Panc1 (cell line): Measurements from ENCODE around the gene LSM4. TPM values are rescaled to one million over a fixed set of nuclear protein-coding genes. Genes with fewer than 3 reads are reported as not detected.

Experiments
- ATAC-seq: fragments of 200-7000 bp; cut with Tn5 transposase; 2 replicates; pipeline ENCODE4 v1.9.1; 2020; ENCODE audit warnings: mild to moderate bottlenecking, moderate library complexity
- BruUV-seq: library from RNA; stranded (reverse); fragments of 400-500 nt; replicated peaks from 2 replicates; lab custom pipeline; 2021; lab: Mats Ljungman, UMichigan
- CTCF ChIA-PET: fragments of 300-600 bp; sonication (Branson Sonifier 250); formaldehyde crosslinking; loops from one replicate; lab custom pipeline; 2022; ENCODE audit warnings: antibody characterized with exemption; lab: Charles Lee
- POLR2A ChIA-PET: fragments of 300-600 bp; sonication (Branson Sonifier 250); formaldehyde crosslinking; loops from one replicate; lab custom pipeline; 2022; ENCODE audit warnings: antibody characterized with exemption; lab: Charles Lee
- DNase-seq: peaks from one replicate; pipeline ENCODE4 v3.0.0-alpha.2; 2010; ENCODE audit warnings: low read depth, low spot score
- H3K27ac ChIP-seq: 2 replicates; pipeline ENCODE4 v1.5.1; 2011; ENCODE audit warnings: mild to moderate bottlenecking, low read length, inconsistent platforms
- H3K27me3 ChIP-seq: fragments of 200-500 bp; sonication (Bioruptor generic); 2 replicates; pipeline ENCODE4 v1.6.0; 2014; ENCODE audit warnings: low read length, inconsistent platforms; ENCODE audit not compliant: control insufficient read depth, insufficient read depth
- H3K36me3 ChIP-seq: fragments of 200-500 bp; sonication (Bioruptor generic); 2 replicates; pipeline ENCODE4 v1.5.1; 2014; ENCODE audit warnings: inconsistent platforms, mild to moderate bottlenecking, low read length, moderate library complexity; ENCODE audit not compliant: control insufficient read depth, insufficient read depth
- H3K4me1 ChIP-seq: 2 replicates; pipeline ENCODE4 v1.5.1; 2011; ENCODE audit warnings: inconsistent platforms, mild to moderate bottlenecking, low read length, moderate library complexity; ENCODE audit not compliant: control insufficient read depth, insufficient read depth
- H3K4me3 ChIP-seq, 2 experiments: 2 replicates each; pipeline ENCODE4 v1.5.1; 2011 to 2012; ENCODE audit warnings: low read depth in 2 of 2, low read length in 2 of 2, mild to moderate bottlenecking in 2 of 2, inconsistent platforms in 1 of 2, moderate library complexity in 1 of 2
- H3K9me3 ChIP-seq: fragments of 200-500 bp; sonication (Bioruptor generic); 2 replicates; pipeline ENCODE4 v1.5.1; 2014; ENCODE audit warnings: low read depth, mild to moderate bottlenecking, inconsistent platforms, low read length, moderate library complexity; ENCODE audit not compliant: control insufficient read depth, insufficient read depth
- CTCF ChIP-seq: fragments of 450-650 bp; IDR thresholded peaks from 2 replicates; pipeline ENCODE4 v1.5.1; 2017; ENCODE audit warnings: mild to moderate bottlenecking
- POLR2AphosphoS5 ChIP-seq: IDR thresholded peaks from 2 replicates; pipeline ENCODE4 v1.6.1; 2012; ENCODE audit warnings: mild to moderate bottlenecking, low read depth, low read length, moderate library complexity
- REST ChIP-seq, 2 experiments: IDR thresholded peaks; 2 replicates each; pipeline ENCODE4 v1.6.1; 2011 to 2012; ENCODE audit warnings: low read depth in 2 of 2, control low read depth in 1 of 2, low read length in 1 of 2, mild to moderate bottlenecking in 1 of 2, moderate library complexity in 1 of 2; ENCODE audit not compliant: insufficient read depth in 1 of 2
- SIN3A ChIP-seq: IDR thresholded peaks from 2 replicates; pipeline ENCODE4 v1.6.1; 2012; ENCODE audit warnings: low read depth, mild to moderate bottlenecking, low read length, moderate library complexity, borderline replicate concordance; ENCODE audit not compliant: insufficient read depth
- TCF7L2 ChIP-seq: IDR thresholded peaks from 2 replicates; pipeline ENCODE4 v1.6.1; 2011; ENCODE audit warnings: mild to moderate bottlenecking, low read depth, low read length, inconsistent platforms
- in situ Hi-C: cut with HindIII; loops from 2 replicates; pipeline ENCODE4 v1.10.0; 2016; ENCODE audit warnings: low sequenced_read_pairs, low pct_unique_long_range_greater_than_20kb
- intact Hi-C: fragments of 100-400 bp; cut with micrococcal nuclease; formaldehyde crosslinking; loops from one replicate; pipeline ENCODE4 v1.10.0; 2022; ENCODE audit not compliant: unreplicated experiment
- total RNA-seq: library from RNA; stranded (reverse); gene quantifications from one replicate; pipeline ENCODE4 v1.2.1, GENCODE V29; 2021; ENCODE audit not compliant: unreplicated experiment

LSM4 gene
- total RNA-seq, 1 experiment from 2014 or later = 209 TPM

- Histone ChIP-seq H3K9me3 (no peaks in the 10 kb centered on the region), H3K4me3 (no peak overlapping the region), H3K36me3 (no peaks in the 10 kb centered on the region), H3K27ac (peak overlapping the region; percentile 79), H3K27me3 (no peaks in the 10 kb centered on the region), H3K4me1 (peaks cover 37% of the 10 kb centered on the region)
- DNase-seq = no peak
- BruUV-seq = no TSS peak
- peak; percentile 82 for ATAC-seq
- no peak for TF ChIP-seq REST (IDR thresholded peaks at IDR 0.05; ENCODE audit: insufficient read depth in 1 of 2, low read depth in 2 of 2, low read length in 1 of 2)
- TF ChIP-seq SIN3A = no peak
- ChIA-PET CTCF (no interaction called here), POLR2A (interaction anchor here (1.2 kb wide), 1 partner anchor 20 kb away, joined by 3 read pairs; the partner anchor contains the start of gene JUND)
- in situ Hi-C loops = no loop called here
- intact Hi-C loops = no loop called here
These were observed 21.8 kb downstream of the LSM4 start for GRCh38 chr19:18300930-18301717.

- no peaks in the 10 kb centered on the region for H3K36me3 ChIP-seq
- ChIA-PET CTCF (no interaction called here), POLR2A (interaction anchor here (0.6 to 1.2 kb wide), 3 partner anchors 18 to 411 kb away, joined by 3 read pairs; partner anchors contain the start of gene JUND)
- in situ Hi-C loops = no loop called here
- TF ChIP-seq CTCF (no peak), POLR2AphosphoS5 (no peak), REST (IDR thresholded peaks at IDR 0.05; ENCODE audit: insufficient read depth in 1 of 2, low read depth in 2 of 2, low read length in 1 of 2) (no peak), SIN3A (no peak), TCF7L2 (no peak)
- H3K27me3 ChIP-seq = no peaks in the 10 kb centered on the region
- H3K27ac ChIP-seq = no peak overlapping the region
- BruUV-seq = no TSS peak
- H3K4me3 ChIP-seq = no peak overlapping the region
- intact Hi-C loops = no loop called here
- peaks cover 29% of the 10 kb centered on the region for H3K4me1 ChIP-seq
- no peaks in the 10 kb centered on the region for H3K9me3 ChIP-seq
- DNase-seq (no peak), ATAC-seq (no peak)
These were observed 23.2 kb downstream of the LSM4 start for GRCh38 chr19:18299654-18300053.
